Activated naive CD4-positive, alpha-beta T cell treated with anti-CD3 and anti-CD28 coated beads, Interleukin-2, amount 50 U/mL, for 72 hours (primary cell): ENCODE results near the gene SLC47A1. TPM values are rescaled to one million over a fixed set of nuclear protein-coding genes. Genes with fewer than 3 reads are reported as not detected.
"Not testable (repeated sequence)": the region's sequence is repeated elsewhere in the genome, so short reads cannot be mapped to it uniquely, and the experiment has no call there.

Experiments used
- ATAC-seq, 2 donors: fragments of 150-1000 bp; cut with Tn5 transposase; 2 replicates each; pipeline ENCODE4 v1.10.0; 2021; ENCODE audit warnings: mild to moderate bottlenecking in 2 of 2, moderate library complexity in 2 of 2
- DNase-seq, 2 donors: peaks; one replicate each; pipeline ENCODE4 v3.0.0; 2021 to 2022; ENCODE audit warnings: low spot score in 2 of 2
- H3K27ac Mint-ChIP-seq, 2 donors: one replicate each; pipeline ENCODE4 v1.8.0; 2022; ENCODE audit warnings: mild to moderate bottlenecking in 2 of 2, mixed read lengths in 2 of 2
- H3K36me3 Mint-ChIP-seq, 2 donors: one replicate each; pipeline ENCODE4 v1.8.0; 2022; ENCODE audit warnings: mixed read lengths in 2 of 2
- H3K9me3 Mint-ChIP-seq, 2 donors: one replicate each; pipeline ENCODE4 v1.8.0; 2022; ENCODE audit warnings: mixed read lengths in 2 of 2
- total RNA-seq, 2 donors: library from RNA; stranded (reverse); gene quantifications; one replicate each; pipeline ENCODE4 v1.2.3, GENCODE V29; 2022

SLC47A1 gene
- total RNA-seq, 2 donors from 2014 or later: 0.14 TPM

DNA sequence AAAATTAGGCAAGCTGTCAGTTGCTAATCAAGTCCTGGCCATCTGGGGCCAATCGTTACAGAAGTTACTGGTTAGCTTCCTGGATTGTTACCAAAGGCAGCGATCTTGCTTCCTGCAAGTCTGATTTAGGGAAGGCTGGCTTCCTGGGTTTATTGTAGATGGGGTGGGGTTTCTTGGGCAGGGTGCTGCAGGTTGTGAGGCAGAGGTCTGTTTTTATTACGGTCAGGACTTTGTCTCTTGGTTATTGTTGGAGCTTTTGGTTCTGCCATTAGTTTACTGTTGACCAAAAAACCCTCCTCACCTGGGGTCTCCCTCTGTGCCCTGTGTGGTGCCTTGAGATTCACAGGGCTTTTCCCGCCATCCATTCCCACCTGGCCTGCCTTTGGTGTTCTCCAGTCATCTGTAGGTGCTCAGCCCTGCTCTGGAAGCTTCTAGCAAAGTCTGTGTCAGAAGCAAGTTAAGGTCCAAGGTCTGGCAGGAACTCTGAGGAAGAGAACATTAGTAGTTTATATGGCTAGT is 36.9 kb downstream of the SLC47A1 start:
- DNase-seq (no peak), ATAC-seq (no peak)
- Mint-ChIP-seq H3K27ac (no peak overlapping the region), H3K9me3 (no peaks in the 10 kb centered on the region), H3K36me3 (no peaks in the 10 kb centered on the region)

DNA sequence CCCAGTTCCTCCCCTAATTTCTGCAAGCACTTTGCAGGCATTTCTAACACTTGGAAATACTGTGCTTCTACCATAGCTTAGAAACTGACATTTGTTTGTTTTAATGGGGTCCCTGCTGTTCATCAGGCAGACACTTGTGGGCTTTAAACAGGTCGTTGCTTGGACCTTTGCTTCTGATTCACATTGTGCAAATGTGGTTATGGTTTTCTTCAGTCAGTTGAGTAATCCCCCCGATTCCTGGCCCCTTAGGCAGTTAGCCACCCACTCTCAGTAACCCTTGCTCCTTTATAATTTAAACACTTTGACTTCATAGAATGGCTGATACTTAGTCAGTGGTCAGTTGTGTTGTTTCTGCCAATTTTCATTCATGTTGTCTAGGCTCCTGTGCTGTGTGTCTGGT is 39.4 kb downstream of the SLC47A1 start:
- ATAC-seq (no peak), DNase-seq (no peak)
- Mint-ChIP-seq H3K27ac (no peak overlapping the region), H3K36me3 (no peaks in the 10 kb centered on the region), H3K9me3 (no peaks in the 10 kb centered on the region)

DNA sequence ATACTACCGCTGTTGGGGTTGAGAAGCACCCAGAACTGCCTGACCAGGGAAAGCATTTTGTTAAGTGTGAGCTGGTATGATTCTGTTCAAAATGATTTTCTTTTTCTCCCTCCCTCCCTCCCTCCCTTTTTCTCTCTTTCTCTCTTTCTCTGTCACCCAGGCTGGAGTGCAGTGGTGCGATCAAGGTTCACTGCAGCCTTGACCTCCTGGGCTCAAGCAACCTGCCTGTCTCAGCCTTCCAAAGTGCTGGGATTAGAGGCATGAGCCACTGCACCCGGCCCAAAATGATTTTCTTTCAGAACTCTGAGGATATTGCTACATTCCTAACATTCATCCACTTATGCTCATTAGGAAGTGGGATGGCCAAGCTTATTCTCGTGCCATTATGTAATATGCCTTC is 41.3 kb downstream of the SLC47A1 start:
- DNase-seq (no peak), ATAC-seq (no peak)
- Mint-ChIP-seq H3K27ac (no peak overlapping the region), H3K9me3 (no peaks in the 10 kb centered on the region), H3K36me3 (no peaks in the 10 kb centered on the region)

DNA sequence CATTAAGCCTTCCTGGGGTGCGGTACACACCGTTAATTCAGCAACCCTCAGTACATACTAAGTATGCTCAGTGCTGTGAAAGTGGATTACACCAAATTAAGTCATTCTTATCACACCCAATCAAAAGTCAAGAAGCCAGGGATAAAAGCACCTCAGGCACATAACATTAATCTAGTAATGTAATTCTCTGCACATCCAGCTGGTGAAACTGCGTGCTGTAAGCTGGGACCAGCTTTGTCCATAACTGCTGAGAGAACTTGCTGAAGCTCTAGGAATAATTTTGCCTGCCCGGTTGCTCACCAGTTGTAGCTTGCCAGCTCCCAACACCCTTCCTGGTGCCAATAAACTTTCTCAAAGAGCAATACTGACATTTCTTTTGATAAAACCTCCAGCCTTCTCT is 44.9 kb downstream of the SLC47A1 start:
- peaks cover 0 to 4% of the 10 kb centered on the region in 2 donors for H3K36me3 Mint-ChIP-seq
- DNase-seq: no peak
- no peaks in the 10 kb centered on the region for H3K9me3 Mint-ChIP-seq
- H3K27ac Mint-ChIP-seq: no peak overlapping the region
- ATAC-seq: no peak

DNA sequence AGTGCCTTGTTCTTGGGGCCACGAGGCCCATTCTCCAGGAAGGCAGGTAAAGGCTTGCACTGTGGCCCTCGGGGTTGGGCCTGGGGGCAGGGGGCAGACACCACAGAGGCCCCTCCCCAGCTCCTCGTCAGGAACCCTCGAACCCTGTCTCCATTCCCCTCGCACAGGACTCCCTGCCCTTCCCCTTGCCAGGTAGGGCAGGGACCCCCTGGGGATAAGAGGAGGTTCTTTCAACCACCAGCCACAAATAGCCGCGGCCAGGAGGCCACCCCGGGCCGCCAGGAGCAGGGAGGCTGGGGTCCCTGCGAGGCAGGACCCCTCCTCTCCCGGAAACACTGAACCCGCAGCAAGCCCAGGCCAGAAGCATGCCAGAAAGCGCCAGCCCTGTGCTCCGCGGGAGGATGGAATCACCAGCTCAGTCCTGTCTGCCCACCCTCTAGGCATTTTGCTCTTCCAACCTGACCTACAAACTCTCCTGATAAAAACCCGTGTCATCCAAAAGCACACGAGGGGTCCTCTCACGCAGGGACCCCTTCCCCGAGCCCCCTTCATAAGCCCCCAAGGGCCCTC is 45.6 kb downstream of the SLC47A1 start:
- DNase-seq (no peak), ATAC-seq (no peak)
- Mint-ChIP-seq H3K27ac (no peak overlapping the region), H3K36me3 (peaks cover 0 to 4% of the 10 kb centered on the region in 2 donors), H3K9me3 (no peaks in the 10 kb centered on the region)

DNA sequence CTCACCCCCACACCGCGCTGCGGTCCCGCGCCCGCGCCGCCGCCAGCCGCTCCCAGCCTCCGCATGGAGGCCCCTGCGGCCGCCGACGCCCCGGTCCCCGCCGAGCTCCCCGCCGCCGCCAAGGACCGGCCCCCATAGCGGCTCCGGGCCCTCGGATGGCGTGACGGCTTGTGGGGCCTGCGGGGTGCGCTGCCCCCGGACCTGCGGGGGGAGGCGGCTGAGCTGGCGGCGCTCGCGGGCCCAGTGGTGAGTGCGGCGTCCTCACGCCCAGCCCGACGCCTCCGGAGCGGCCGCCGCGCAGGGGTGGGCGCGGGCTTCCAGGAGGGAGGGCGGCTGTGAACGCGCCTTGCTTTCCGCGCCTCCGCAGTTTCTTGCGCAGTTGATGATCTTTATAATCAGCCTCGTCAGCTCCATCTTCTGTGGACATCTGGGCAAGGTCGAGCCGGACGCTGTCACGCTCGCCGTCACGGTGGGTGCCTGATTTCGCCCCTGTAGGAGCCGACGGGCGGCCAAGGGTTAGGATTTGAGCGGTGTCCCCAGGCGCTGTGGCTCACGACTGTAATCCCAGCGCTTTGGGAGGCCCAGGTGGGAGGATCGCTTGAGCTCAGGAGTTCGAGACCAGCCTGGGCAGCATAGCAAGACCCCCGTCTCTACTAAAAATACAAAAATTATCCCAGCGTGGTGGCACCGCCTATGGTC is 46.4 kb downstream of the SLC47A1 start:
- no peak for ATAC-seq
- Mint-ChIP-seq H3K27ac (no peak overlapping the region), H3K36me3 (peaks cover 0 to 4% of the 10 kb centered on the region in 2 donors), H3K9me3 (no peaks in the 10 kb centered on the region)
- DNase-seq: no peak

DNA sequence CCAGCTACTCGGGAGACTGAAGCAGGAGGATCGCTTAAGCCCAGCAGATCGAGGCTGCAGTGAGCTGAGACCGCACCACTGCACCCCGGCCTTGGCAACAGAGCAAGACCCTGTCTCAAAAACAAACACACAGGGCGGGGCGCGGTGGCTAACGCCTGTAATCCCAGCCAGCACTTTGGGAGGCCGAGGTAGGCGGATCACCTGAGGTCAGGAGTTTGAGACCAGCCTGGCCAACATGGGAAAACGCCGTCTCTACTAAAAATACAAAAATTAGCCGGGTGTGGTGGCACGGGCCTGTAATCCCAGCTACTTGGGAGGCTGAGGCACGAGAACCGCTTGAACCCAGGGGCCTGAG is 46.9 kb downstream of the SLC47A1 start:
- not testable (repeated sequence) for H3K27ac Mint-ChIP-seq, H3K36me3 Mint-ChIP-seq, H3K9me3 Mint-ChIP-seq, DNase-seq, ATAC-seq

DNA sequence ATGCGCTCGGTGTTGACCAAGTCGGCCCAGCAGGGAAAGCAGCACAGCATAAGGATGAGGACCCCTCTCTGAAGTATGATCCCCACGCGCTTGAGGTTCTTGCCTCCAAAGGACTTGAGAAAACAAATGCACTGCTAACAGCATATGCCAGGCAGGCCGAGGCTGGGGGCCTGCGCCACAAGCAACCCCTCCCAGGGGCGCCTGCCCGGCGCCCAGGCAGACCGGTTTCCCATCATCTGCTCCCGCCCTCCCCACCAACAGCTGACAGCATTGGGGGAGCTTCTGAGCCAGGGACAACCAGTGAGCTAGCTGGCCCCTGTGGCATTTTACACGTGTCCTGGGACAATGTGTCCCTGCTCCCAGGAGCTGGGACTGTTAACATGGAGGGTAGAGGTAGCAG is 48.5 kb downstream of the SLC47A1 start:
- H3K36me3 Mint-ChIP-seq, ATAC-seq, H3K27ac Mint-ChIP-seq, H3K9me3 Mint-ChIP-seq, DNase-seq: not testable (repeated sequence)

DNA sequence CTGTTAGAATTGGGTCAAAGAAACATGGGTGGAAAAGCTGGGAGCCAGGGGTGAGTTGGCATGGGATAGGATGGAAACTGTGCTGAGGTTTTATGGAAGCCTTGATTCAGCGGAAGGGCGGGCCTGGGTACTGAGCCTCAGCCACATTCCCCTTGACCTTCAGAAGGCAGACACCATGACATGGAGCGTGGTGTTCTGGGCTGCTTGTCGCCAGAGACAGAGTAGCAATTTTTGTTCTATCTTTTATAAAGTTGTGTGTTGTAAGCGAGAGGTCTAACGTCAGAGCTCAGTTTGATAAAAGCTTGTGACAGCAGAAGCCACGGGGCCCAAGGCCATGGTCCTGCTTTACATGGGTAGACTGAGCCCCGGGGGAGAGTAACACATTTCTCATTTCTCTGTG is 50.2 kb downstream of the SLC47A1 start:
- ATAC-seq (no peak), DNase-seq (no peak)
- H3K27ac Mint-ChIP-seq: no peak overlapping the region
- H3K9me3 Mint-ChIP-seq: no peaks in the 10 kb centered on the region
- peaks cover 0 to 4% of the 10 kb centered on the region in 2 donors for H3K36me3 Mint-ChIP-seq

DNA sequence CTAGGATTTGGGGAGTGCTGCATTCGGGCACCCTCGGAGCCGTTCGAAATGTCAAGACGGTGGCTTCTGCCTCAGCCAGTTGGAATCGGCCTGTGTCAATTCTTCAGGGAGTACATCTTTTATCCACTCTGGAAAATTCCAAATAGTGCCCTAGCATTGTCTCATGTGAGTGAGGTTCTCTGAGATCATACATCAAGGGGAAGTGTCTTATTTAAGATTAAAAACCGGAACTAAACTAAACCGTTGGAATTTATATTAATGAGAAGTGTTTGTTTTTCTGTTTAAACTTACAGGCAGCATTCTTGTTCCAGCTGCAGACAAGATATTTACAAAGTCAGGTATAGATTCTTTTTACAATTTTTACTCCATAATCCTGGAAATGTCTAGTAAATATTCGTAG is 56.8 kb downstream of the SLC47A1 start:
- Mint-ChIP-seq H3K9me3 (no peaks in the 10 kb centered on the region), H3K36me3 (no peaks in the 10 kb centered on the region), H3K27ac (no peak overlapping the region)
- no peak for DNase-seq
- no peak for ATAC-seq

DNA sequence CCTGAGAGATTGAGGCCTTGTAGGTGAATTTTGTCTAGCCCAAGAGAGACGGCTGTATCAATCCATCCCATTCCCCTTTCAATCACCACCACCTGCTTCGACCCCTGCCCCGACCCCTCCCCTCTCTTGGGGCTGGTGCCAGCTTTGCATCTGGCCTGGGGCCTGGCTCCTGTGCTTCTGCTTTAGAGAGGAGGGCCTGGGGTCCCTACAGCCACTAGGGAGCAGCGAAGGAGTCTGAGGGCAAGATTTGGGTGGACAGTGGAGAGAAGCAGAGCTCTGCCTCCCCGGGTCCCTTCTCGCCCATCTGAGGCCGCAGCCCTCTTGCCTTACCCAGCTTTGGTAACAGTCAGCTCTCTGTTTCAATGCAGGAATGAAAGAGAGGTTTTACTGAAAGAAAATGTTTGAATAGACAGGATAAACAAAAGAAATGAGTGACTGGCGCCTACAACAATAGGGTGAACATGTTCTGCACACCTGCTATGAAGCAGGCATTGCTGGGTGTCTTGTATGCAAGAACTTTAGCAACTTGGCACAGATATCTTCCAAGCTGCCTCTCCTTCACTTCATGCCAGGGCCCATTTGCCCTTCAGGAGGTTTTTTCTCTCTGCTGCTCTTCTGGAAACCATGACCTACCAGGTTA is 57.4 kb downstream of the SLC47A1 start:
- no peak overlapping the region for H3K27ac Mint-ChIP-seq
- H3K9me3 Mint-ChIP-seq: no peaks in the 10 kb centered on the region

DNA sequence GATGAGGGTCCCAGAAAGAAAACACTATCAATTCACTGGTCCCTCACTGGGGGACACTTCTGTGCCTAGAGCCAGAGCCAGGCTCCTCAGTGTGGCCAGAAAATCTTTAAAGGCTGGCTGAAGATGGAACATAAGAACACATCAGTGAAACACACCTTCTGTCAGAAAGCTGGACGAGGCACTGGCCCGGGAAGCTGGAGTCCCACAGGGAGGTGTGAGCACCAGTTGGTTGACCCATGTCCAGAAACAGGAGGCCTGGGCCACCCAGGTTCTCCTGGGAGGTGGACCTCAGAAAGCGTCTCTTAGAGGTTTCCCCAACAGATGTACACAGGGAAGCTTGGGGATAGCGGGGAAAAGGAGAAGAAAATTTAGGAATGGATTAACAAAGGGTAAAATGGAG is 58.7 kb downstream of the SLC47A1 start:
- no peak for DNase-seq
- Mint-ChIP-seq H3K27ac (no peak overlapping the region), H3K9me3 (no peaks in the 10 kb centered on the region), H3K36me3 (no peaks in the 10 kb centered on the region)
- ATAC-seq: no peak

More for the DNA sequence above, 57.4 kb downstream of the SLC47A1 start:
- DNase-seq: no peak
- no peak for ATAC-seq
- no peaks in the 10 kb centered on the region for H3K36me3 Mint-ChIP-seq

DNA sequence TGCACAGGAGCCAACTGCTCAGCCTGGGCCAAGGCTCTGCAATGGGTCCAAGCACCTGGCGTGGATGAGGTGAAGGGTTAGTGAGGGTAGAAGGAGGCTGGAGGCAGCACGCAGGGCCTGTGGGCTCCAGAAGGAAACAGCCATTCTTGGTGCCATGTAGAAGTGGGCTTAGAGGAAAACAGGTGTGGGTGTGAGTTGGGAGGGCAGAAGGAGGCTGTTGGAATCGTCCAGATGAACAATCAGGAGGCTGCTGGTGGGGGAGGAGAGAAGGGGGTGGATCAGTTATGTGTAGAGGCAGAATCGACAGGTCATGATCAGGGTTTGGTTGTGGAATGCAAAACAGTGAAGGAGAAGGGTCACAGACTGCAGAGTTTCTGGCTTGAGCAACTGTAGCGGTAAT is 63.2 kb downstream of the SLC47A1 start:
- DNase-seq: no peak
- no peak overlapping the region for H3K27ac Mint-ChIP-seq
- H3K9me3 Mint-ChIP-seq: no peaks in the 10 kb centered on the region
- ATAC-seq: no peak
- no peaks in the 10 kb centered on the region for H3K36me3 Mint-ChIP-seq

DNA sequence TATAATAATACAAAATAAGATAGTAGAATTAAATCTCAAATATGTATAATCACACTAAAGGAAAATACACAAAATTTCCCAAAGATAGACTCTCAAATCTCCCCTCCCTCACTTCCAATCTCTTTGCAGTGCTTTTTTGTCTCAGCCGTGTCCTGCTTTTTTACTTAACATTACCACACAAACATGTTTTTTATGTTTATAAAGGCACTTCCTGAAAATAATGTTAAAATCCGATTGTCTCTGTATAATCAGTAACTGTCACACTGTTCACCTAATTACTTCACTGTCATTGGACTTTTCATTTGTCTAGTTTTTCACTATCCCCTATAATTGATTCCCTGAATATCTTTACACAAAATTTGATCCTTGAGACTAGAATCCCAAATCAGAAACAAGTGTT is 76.7 kb downstream of the SLC47A1 start:
- ATAC-seq: no peak

DNA sequence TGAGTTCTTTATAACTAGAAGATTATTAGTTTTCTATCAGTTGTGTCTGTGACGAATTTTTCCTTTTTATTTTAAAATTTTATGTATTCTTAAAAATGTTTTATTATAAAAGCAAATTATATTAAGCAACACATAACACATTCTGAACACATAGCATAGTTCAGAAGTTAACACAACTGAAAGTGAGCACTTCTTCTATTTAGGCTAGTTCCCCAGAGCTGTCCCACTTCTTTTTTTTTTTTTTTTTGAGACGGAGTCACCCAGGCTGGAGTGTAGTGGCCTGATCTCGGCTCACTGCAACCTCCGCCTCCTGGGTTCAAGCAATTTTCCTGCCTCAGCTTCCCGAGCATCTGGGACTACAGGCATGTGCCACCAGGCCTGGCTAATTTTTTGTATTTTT is 77.2 kb downstream of the SLC47A1 start:
- no peaks in the 10 kb centered on the region for H3K36me3 Mint-ChIP-seq
- no peak for DNase-seq
- no peaks in the 10 kb centered on the region for H3K9me3 Mint-ChIP-seq
- ATAC-seq: no peak
- no peak overlapping the region for H3K27ac Mint-ChIP-seq

More for the DNA sequence above, 76.7 kb downstream of the SLC47A1 start:
- DNase-seq: no peak
- Mint-ChIP-seq H3K27ac (no peak overlapping the region), H3K36me3 (no peaks in the 10 kb centered on the region), H3K9me3 (no peaks in the 10 kb centered on the region)

DNA sequence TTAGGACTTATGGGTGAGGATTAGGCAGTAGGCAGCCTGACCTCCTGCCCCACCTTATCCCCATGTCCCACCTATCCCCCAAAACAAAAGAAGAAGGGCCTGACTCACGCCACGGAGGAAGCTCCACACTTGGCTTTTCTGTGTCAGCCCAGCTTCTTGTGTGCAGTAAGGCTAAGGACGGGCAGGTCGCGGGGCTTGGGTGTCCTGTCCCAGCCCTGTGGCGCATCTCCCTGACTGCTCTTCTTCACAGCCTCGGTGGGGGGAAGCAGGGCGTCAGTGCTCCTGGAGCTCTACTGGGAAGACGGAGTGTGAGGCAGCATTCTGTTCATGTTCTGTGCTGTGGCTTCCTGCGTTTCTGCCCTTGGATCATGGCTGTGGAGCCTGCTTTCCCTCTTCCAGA is 80.3 kb downstream of the SLC47A1 start:
- Mint-ChIP-seq H3K27ac (no peak overlapping the region), H3K36me3 (peaks cover 12 to 17% of the 10 kb centered on the region in 2 donors), H3K9me3 (peaks cover 14 to 18% of the 10 kb centered on the region in 2 donors)
- DNase-seq (no peak), ATAC-seq (no peak)

DNA sequence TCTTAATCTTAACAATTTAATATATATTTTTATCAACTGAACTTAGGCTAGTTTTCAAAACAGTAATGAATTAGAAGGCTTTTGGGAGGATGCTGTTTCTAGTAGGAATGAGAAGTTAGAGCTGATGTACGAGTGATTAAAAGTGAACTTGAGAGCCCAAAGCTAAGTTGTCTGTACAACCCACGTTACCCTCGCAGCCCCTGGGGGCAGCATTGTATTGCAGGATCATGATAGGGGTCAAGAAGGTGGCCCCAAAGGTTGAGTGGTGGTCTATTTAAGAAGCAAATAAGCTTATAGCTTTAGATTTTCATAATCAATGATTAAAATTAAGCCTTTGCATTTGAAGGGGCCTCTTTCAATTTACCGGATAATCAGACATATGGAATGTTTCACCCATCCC is 81.2 kb downstream of the SLC47A1 start:
- Mint-ChIP-seq H3K27ac (no peak overlapping the region), H3K9me3 (peaks cover 24 to 27% of the 10 kb centered on the region in 2 donors), H3K36me3 (peaks cover 21 to 26% of the 10 kb centered on the region in 2 donors)
- DNase-seq (no peak), ATAC-seq (no peak)

DNA sequence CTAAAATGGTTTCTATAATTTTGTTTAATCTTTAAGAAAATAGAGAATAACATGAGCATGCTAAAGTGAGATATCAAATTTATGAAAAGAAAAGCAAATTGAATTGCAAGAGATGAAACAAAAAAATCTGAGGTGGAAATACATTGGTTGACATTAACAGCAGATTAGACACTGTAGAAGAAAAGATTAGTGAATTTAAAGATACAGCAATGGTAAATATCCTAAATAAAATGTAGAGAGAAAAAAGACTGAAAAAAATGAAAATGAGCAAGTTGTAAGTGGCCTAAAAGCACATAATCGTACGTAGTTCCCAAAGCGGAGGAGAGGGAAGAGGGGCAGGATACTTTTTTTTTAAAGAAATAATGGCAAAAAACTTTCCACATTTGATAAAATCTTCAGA is 84.4 kb downstream of the SLC47A1 start:
- H3K9me3 Mint-ChIP-seq: peaks cover 25 to 29% of the 10 kb centered on the region in 2 donors
- ATAC-seq: no peak
- H3K36me3 Mint-ChIP-seq: peaks cover 28 to 30% of the 10 kb centered on the region in 2 donors
- no peak overlapping the region for H3K27ac Mint-ChIP-seq
- DNase-seq: no peak
